Measurements from ENCODE around the gene WWOX. TPM values are rescaled to one million over a fixed set of nuclear protein-coding genes. Genes with fewer than 3 reads are reported as not detected.

Gene WWOX
- total and polyA plus RNA-seq, 2 of the 13 experiments (the other 11 are each of a cell fraction or from before 2014, with no cell fraction given) = 9.1 to 37.4 TPM

- TF ChIP-seq ZSCAN31 (CRISPR knock-in tag; IDR thresholded peaks at IDR 0.05; ENCODE audit: low read depth) (no peak), NR2F2 (IDR thresholded peaks at IDR 0.05; ENCODE audit: borderline replicate concordance, low read depth) (no peak), TIGD3 (CRISPR knock-in tag; IDR thresholded peaks at IDR 0.05; ENCODE audit: borderline replicate concordance) (no peak), ZNF558 (CRISPR knock-in tag; IDR thresholded peaks at IDR 0.05; ENCODE audit: borderline replicate concordance) (no peak), THYN1 (CRISPR knock-in tag; IDR thresholded peaks at IDR 0.05; ENCODE audit: borderline replicate concordance, low read depth) (no peak), E2F1 (CRISPR knock-in tag; IDR thresholded peaks at IDR 0.05) (no peak), ZBTB7B (CRISPR knock-in tag; IDR thresholded peaks at IDR 0.05) (peak; percentile 55; the same call in 1 of the 2 replicates), RXRA (CRISPR knock-in tag; IDR thresholded peaks at IDR 0.05) (peak; percentile 55; the same call in 1 of the 2 replicates), MIER3 (CRISPR knock-in tag; IDR thresholded peaks at IDR 0.05; ENCODE audit: borderline replicate concordance) (peak; percentile 36; the same call in 1 of the 2 replicates), ZFX (CRISPR knock-in tag; IDR thresholded peaks at IDR 0.05; ENCODE audit: low read depth) (no peak), CBX5 (CRISPR knock-in tag; IDR thresholded peaks at IDR 0.05; ENCODE audit: borderline replicate concordance) (no peak), ZNF282 (IDR thresholded peaks at IDR 0.05; ENCODE audit: partially characterized antibody) (no peak), ZC3H13 (CRISPR knock-in tag; IDR thresholded peaks at IDR 0.05) (no peak), JUND (CRISPR knock-in tag; IDR thresholded peaks at IDR 0.05) (no peak), PCBP1 (IDR thresholded peaks at IDR 0.05; ENCODE audit: borderline replicate concordance, low read depth, low read length) (no peak), ZNF615 (CRISPR knock-in tag; IDR thresholded peaks at IDR 0.05; ENCODE audit: borderline replicate concordance) (no peak), ZNF75D (CRISPR knock-in tag; IDR thresholded peaks at IDR 0.05; ENCODE audit: borderline replicate concordance) (no peak), GRHL1 (CRISPR knock-in tag; conservative IDR thresholded peaks at IDR 0.05) (no peak), ZNF350 (CRISPR knock-in tag; IDR thresholded peaks at IDR 0.05; ENCODE audit: borderline replicate concordance, low read depth) (0 out of 2 replicates have a peak, but pooled peaks have one; percentile 30), ZKSCAN5 (CRISPR knock-in tag; IDR thresholded peaks at IDR 0.05) (peak; percentile 95), RCOR2 (CRISPR knock-in tag; IDR thresholded peaks at IDR 0.05) (no peak), ZFP90 (CRISPR knock-in tag; IDR thresholded peaks at IDR 0.05; ENCODE audit: borderline replicate concordance) (no peak), ERF (CRISPR knock-in tag; IDR thresholded peaks at IDR 0.05) (no peak), ZNF30 (CRISPR knock-in tag; IDR thresholded peaks at IDR 0.05) (no peak)
- TF ChIP-seq, protein P1, sequence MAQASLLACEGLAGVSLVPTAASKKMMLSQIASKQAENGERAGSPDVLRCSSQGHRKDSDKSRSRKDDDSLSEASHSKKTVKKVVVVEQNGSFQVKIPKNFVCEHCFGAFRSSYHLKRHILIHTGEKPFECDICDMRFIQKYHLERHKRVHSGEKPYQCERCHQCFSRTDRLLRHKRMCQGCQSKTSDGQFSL (CRISPR knock-in tag; IDR thresholded peaks at IDR 0.05) = no peak
These were observed 982.0 kb downstream of the WWOX start (continued) for GRCh38 chr16:79081297-79082066.
